HPDE6-E6E7 (cell line): ENCODE results near the gene INO80E.
"Not testable (repeated sequence)": the region's sequence is repeated elsewhere in the genome, so short reads cannot be mapped to it uniquely, and the experiment has no call there.

Source experiments
- DNase-seq: peaks from one replicate; pipeline ENCODE4 v3.0.0; 2011; ENCODE audit warnings: missing footprints; ENCODE audit errors: extremely low spot score

The INO80E gene

GRCh38 chr16:30030841-30031413 lies 34.9 kb downstream of the INO80E start, which contains the start of gene TLCD3B:
Gene TLCD3B (minus strand): TSS chr16:30031271. CDS start chr16:30030527, 744 bp downstream.
- no peak for DNase-seq

- no peak for DNase-seq
These were observed 35.5 kb downstream of the INO80E start for GRCh38 chr16:30031477-30031918.

- DNase-seq = peak; percentile 47
These were observed 36.2 kb downstream of the INO80E start for GRCh38 chr16:30032083-30032819.

GRCh38 chr16:30033270-30033669 lies 37.2 kb downstream of the INO80E start:
- no peak for DNase-seq

GRCh38 chr16:30040221-30040620 lies 44.2 kb downstream of the INO80E start:
- no peak for DNase-seq

GRCh38 chr16:30040690-30041089 lies 44.6 kb downstream of the INO80E start:
- not testable (repeated sequence) for DNase-seq

GRCh38 chr16:30041841-30042240 lies 45.8 kb downstream of the INO80E start:
- no peak for DNase-seq

- no peak for DNase-seq
These were observed 50.1 kb downstream of the INO80E start for GRCh38 chr16:30046178-30046577.

- no peak for DNase-seq
These were observed 50.5 kb downstream of the INO80E start for GRCh38 chr16:30046588-30046987.

GRCh38 chr16:30049871-30050270 lies 53.8 kb downstream of the INO80E start:
- DNase-seq = no peak

- no peak for DNase-seq
These were observed 55.5 kb downstream of the INO80E start for GRCh38 chr16:30051518-30051917.

GRCh38 chr16:30052671-30053372 lies 56.8 kb downstream of the INO80E start:
- peak; percentile 89 for DNase-seq

- DNase-seq = no peak
These were observed 57.5 kb downstream of the INO80E start for GRCh38 chr16:30053376-30054015.

- no peak for DNase-seq
These were observed 58.4 kb downstream of the INO80E start for GRCh38 chr16:30054451-30054850.

- no peak for DNase-seq
These were observed 59.0 kb downstream of the INO80E start for GRCh38 chr16:30054959-30055553.
